Skeletal muscle satellite cell (primary cell): ENCODE measurements around the gene ARPC4. TPM values are rescaled to one million over a fixed set of nuclear protein-coding genes. Genes with fewer than 3 reads are reported as not detected.

Experiments
- H3K27me3 ChIP-seq: 2 replicates; pipeline ENCODE4 v1.7.0; 2013; ENCODE audit warnings: low read length; ENCODE audit not compliant: control insufficient read depth, insufficient read depth
- H3K36me3 ChIP-seq: 2 replicates; pipeline ENCODE4 v1.7.0; 2013; ENCODE audit warnings: mild to moderate bottlenecking, control low read depth, low read length; ENCODE audit not compliant: insufficient read depth
- H3K4me1 ChIP-seq: 2 replicates; pipeline ENCODE4 v1.7.0; 2013; ENCODE audit warnings: low read length; ENCODE audit not compliant: control insufficient read depth, insufficient read depth
- H3K4me2 ChIP-seq: 2 replicates; pipeline ENCODE4 v1.7.0; 2013; ENCODE audit warnings: mild to moderate bottlenecking, low read length
- H3K4me3 ChIP-seq: 2 replicates; pipeline ENCODE4 v1.7.0; 2013; ENCODE audit warnings: low read length
- H3K9ac ChIP-seq: 2 replicates; pipeline ENCODE4 v1.7.0; 2013; ENCODE audit warnings: mild to moderate bottlenecking, low read depth, low read length, moderate library complexity
- H3K9me3 ChIP-seq: replicated peaks from 2 replicates; pipeline ENCODE4 v1.7.0; 2013; ENCODE audit warnings: mild to moderate bottlenecking, control low read depth, low read length
- total RNA-seq: library from RNA; depleted of rRNA; stranded (reverse); fragments of >200 nt; gene quantifications from 2 replicates; pipeline ENCODE4 v1.2.3, GENCODE V29; 2012; rRNA removed

Gene ARPC4
- total RNA-seq: 223 and 269 TPM in 2 replicates

- Histone ChIP-seq H3K9me3 (no peaks in the 10 kb centered on the region), H3K4me3 (peak within 1 kb of the TSS; percentile 99), H3K4me1 (peaks cover 15% of the 10 kb centered on the region)
These were observed at the start of gene ARPC4, which contains the start of gene TADA3 for GRCh38 chr3:9792405-9793160. Gene ARPC4 (plus strand): TSS chr3:9793082. CDS start chr3:9793122, 40 bp downstream. Gene TADA3 (minus strand): TSS chr3:9792473. CDS start chr3:9791466, 1,007 bp downstream.

GRCh38 chr3:9743548-9743947 lies 49.3 kb upstream of the ARPC4 start:
- H3K27me3 ChIP-seq: no peaks in the 10 kb centered on the region
- peaks cover 15% of the 10 kb centered on the region for H3K4me1 ChIP-seq
- H3K4me2 ChIP-seq: no peak overlapping the region
- H3K36me3 ChIP-seq: peaks cover 96% of the 10 kb centered on the region
- H3K9me3 ChIP-seq: no peaks in the 10 kb centered on the region
- H3K9ac ChIP-seq: no peak overlapping the region
- H3K4me3 ChIP-seq: no peak overlapping the region

More at GRCh38 chr3:9792405-9793160, at the start of gene ARPC4, which contains the start of gene TADA3:
- Histone ChIP-seq H3K9ac (peak within 1 kb of the TSS; percentile 98), H3K27me3 (no peaks in the 10 kb centered on the region), H3K4me2 (peak within 1 kb of the TSS; percentile 97), H3K36me3 (peaks cover 43% of the 10 kb centered on the region)

GRCh38 chr3:9744162-9744561 lies 48.7 kb upstream of the ARPC4 start:
- Histone ChIP-seq H3K36me3 (peaks cover 92% of the 10 kb centered on the region), H3K4me2 (no peak overlapping the region), H3K9me3 (no peaks in the 10 kb centered on the region), H3K9ac (no peak overlapping the region), H3K27me3 (no peaks in the 10 kb centered on the region), H3K4me3 (no peak overlapping the region), H3K4me1 (peaks cover 17% of the 10 kb centered on the region)

GRCh38 chr3:9745521-9745920 lies 47.4 kb upstream of the ARPC4 start:
- Histone ChIP-seq H3K27me3 (no peaks in the 10 kb centered on the region), H3K4me3 (no peak overlapping the region), H3K4me2 (no peak overlapping the region), H3K36me3 (peaks cover 78% of the 10 kb centered on the region), H3K4me1 (peaks cover 24% of the 10 kb centered on the region), H3K9ac (no peak overlapping the region), H3K9me3 (no peaks in the 10 kb centered on the region)

- H3K36me3 ChIP-seq: peaks cover 74% of the 10 kb centered on the region
- H3K4me2 ChIP-seq: no peak overlapping the region
- no peak overlapping the region for H3K9ac ChIP-seq
- H3K4me1 ChIP-seq: peaks cover 29% of the 10 kb centered on the region
- H3K27me3 ChIP-seq: no peaks in the 10 kb centered on the region
- no peak overlapping the region for H3K4me3 ChIP-seq
- no peaks in the 10 kb centered on the region for H3K9me3 ChIP-seq
These were observed 46.6 kb upstream of the ARPC4 start for GRCh38 chr3:9746330-9746729.

- Histone ChIP-seq H3K9ac (no peak overlapping the region), H3K4me1 (peaks cover 29% of the 10 kb centered on the region), H3K9me3 (no peaks in the 10 kb centered on the region), H3K4me2 (no peak overlapping the region), H3K36me3 (peaks cover 74% of the 10 kb centered on the region), H3K27me3 (no peaks in the 10 kb centered on the region), H3K4me3 (no peak overlapping the region)
These were observed 45.6 kb upstream of the ARPC4 start for GRCh38 chr3:9747267-9747666.

GRCh38 chr3:9748031-9748430 lies 44.9 kb upstream of the ARPC4 start:
- Histone ChIP-seq H3K27me3 (no peaks in the 10 kb centered on the region), H3K4me1 (peaks cover 29% of the 10 kb centered on the region), H3K4me3 (no peak overlapping the region), H3K9ac (no peak overlapping the region), H3K36me3 (peaks cover 67% of the 10 kb centered on the region), H3K9me3 (no peaks in the 10 kb centered on the region), H3K4me2 (no peak overlapping the region)

- Histone ChIP-seq H3K9me3 (no peaks in the 10 kb centered on the region), H3K4me3 (peak overlapping the region; percentile 82), H3K4me1 (peaks cover 29% of the 10 kb centered on the region), H3K27me3 (no peaks in the 10 kb centered on the region), H3K9ac (peak overlapping the region; percentile 81), H3K4me2 (peak overlapping the region; percentile 94), H3K36me3 (peaks cover 54% of the 10 kb centered on the region)
These were observed 43.6 kb upstream of the ARPC4 start for GRCh38 chr3:9749296-9749644.

GRCh38 chr3:9749645-9750555 lies 43.0 kb upstream of the ARPC4 start, which contains the start of gene OGG1:
Gene OGG1 (plus strand): TSS chr3:9749952. CDS start chr3:9750287, 335 bp downstream.
- Histone ChIP-seq H3K27me3 (no peaks in the 10 kb centered on the region), H3K9ac (peak within 1 kb of the TSS; percentile 81), H3K9me3 (no peaks in the 10 kb centered on the region), H3K4me3 (peak within 1 kb of the TSS; percentile 82), H3K4me1 (peaks cover 33% of the 10 kb centered on the region), H3K36me3 (peaks cover 48% of the 10 kb centered on the region), H3K4me2 (peak within 1 kb of the TSS; percentile 94)

- H3K27me3 ChIP-seq: no peaks in the 10 kb centered on the region
- peaks cover 35% of the 10 kb centered on the region for H3K4me1 ChIP-seq
- peak overlapping the region; percentile 82 for H3K4me3 ChIP-seq
- H3K36me3 ChIP-seq: peaks cover 41% of the 10 kb centered on the region
- peak overlapping the region; percentile 94 for H3K4me2 ChIP-seq
- H3K9ac ChIP-seq: peak overlapping the region; percentile 81
- H3K9me3 ChIP-seq: no peaks in the 10 kb centered on the region
These were observed 42.1 kb upstream of the ARPC4 start for GRCh38 chr3:9750556-9751411.

- peaks cover 46% of the 10 kb centered on the region for H3K36me3 ChIP-seq
- H3K4me1 ChIP-seq: peaks cover 15% of the 10 kb centered on the region
- no peaks in the 10 kb centered on the region for H3K27me3 ChIP-seq
- no peaks in the 10 kb centered on the region for H3K9me3 ChIP-seq
- no peak overlapping the region for H3K4me3 ChIP-seq
- H3K4me2 ChIP-seq: no peak overlapping the region
- H3K9ac ChIP-seq: no peak overlapping the region
These were observed 38.2 kb upstream of the ARPC4 start for GRCh38 chr3:9754678-9755077.
